Erythroblast (primary cell): ENCODE results near the gene PRR35.

Experiments
- GATA1 ChIP-seq: IDR thresholded peaks from 2 replicates; pipeline ENCODE4 v1.6.1; 2011; ENCODE audit warnings: low read depth, mild to moderate bottlenecking, control low read depth, low read length, moderate library complexity
- POLR2A ChIP-seq: IDR thresholded peaks from 2 replicates; pipeline ENCODE4 v1.6.1; 2011; ENCODE audit warnings: mild to moderate bottlenecking, low read length

GRCh38 chr16:603933-604332 lies 43.7 kb downstream of the PRR35 start:
- TF ChIP-seq POLR2A = no peak
- no peak for TF ChIP-seq GATA1
